Testis (tissue), 3 donors: ENCODE results near the gene ARID2. TPM values are rescaled to one million over a fixed set of nuclear protein-coding genes. Genes with fewer than 3 reads are reported as not detected.

Experiments used
- DNase-seq: peaks from one replicate; pipeline ENCODE4 v3.0.0-alpha.2; 2019
- H3K27ac ChIP-seq, 2 donors: fragments of 200-600 bp; sonication (generic); one replicate each; pipeline ENCODE4 v1.5.1; 2019
- H3K27me3 ChIP-seq: fragments of 200-600 bp; sonication (generic); one replicate; pipeline ENCODE4 v1.5.1; 2019
- H3K36me3 ChIP-seq: fragments of 200-600 bp; sonication (generic); one replicate; pipeline ENCODE4 v1.5.1; 2017; ENCODE audit warnings: low read depth; ENCODE audit errors: missing control alignments
- H3K4me1 ChIP-seq: fragments of 200-600 bp; sonication (generic); one replicate; pipeline ENCODE4 v1.5.1; 2019
- H3K4me3 ChIP-seq, 2 donors: fragments of 200-600 bp; sonication (generic); one replicate each; pipeline ENCODE4 v1.5.1; 2017 to 2019
- H3K9me3 ChIP-seq: fragments of 200-600 bp; sonication (generic); one replicate; pipeline ENCODE4 v1.5.1; 2017
- CTCF ChIP-seq, 3 experiments: fragments of 450-650 bp in 2 of 3; fragments of 200-600 bp in 1 of 3; sonication (generic) in 1 of 3; IDR thresholded peaks; one replicate each; pipeline ENCODE4 v1.5.1; 2016 to 2019; ENCODE audit warnings: antibody characterized with exemption in 3 of 3, mild to moderate bottlenecking in 2 of 3, moderate library complexity in 1 of 3
- POLR2A ChIP-seq: fragments of 450-650 bp; IDR thresholded peaks from one replicate; pipeline ENCODE4 v1.6.1; 2017; ENCODE audit warnings: antibody characterized with exemption, mild to moderate bottlenecking, moderate library complexity
- WGBS, 2 donors: methylation state at CpG; one replicate each; pipeline ENCODE4 v1.1.5; 2018; 5-methylcytosine and 5-hydroxymethylcytosine counted together
- intact Hi-C: fragments of 100-400 bp; cut with DNase I; formaldehyde crosslinking; loops from one replicate; pipeline ENCODE4 v1.15.1; 2023; ENCODE audit warnings: low total_unique reads
- polyA plus RNA-seq: library from polyadenylated mRNA; stranded (reverse); fragments of 350-450 nt; fragmentation: Illumina TruSeq; extraction: RNeasy Lipid Tissue Mini Kit (QIAGEN cat#74804); gene quantifications from one replicate; pipeline ENCODE4 v1.2.3, GENCODE V29; 2014; ENCODE audit warnings: low read depth, low replicate concordance; ENCODE audit not compliant: insufficient read depth
- total RNA-seq, 2 donors: library from RNA; depleted of rRNA; stranded (reverse); fragments of >200 nt; gene quantifications; one replicate each; pipeline ENCODE4 v1.2.3, GENCODE V29; 2016

The ARID2 gene
- total and polyA plus RNA-seq, 3 donors from 2014 or later, result 50.4 to 82.2 (median 72.4) TPM

DNA sequence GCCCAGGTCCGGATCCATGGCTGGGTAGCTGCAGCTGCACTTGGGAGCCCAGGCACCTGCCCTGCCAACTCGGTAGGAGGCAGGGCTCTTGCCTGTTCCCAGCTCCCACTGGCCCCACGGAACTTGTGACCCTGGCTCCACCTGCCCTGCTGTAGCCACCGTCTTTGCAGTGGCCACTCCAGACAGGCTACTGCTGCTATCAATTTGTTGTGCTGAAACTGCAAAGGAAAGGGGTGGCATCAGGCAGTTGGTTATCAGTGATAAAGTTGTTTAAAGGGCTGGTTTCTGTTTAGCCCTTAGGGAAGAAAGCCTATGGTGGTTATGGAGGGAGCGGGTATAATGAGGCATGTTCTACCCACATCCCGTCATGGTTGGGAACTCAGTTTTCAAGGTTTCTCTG lies 32.1 kb upstream of the ARID2 start:
- H3K27ac ChIP-seq, result no peak overlapping the region
- WGBS, 2 donors, result 74 to 82% methylated on average over 5 to 6 of the region's 6 CpGs
- no peak for TF ChIP-seq POLR2A
- intact Hi-C loops, result no loop called here
- H3K27me3 ChIP-seq, result no peaks in the 10 kb centered on the region
- no peaks in the 10 kb centered on the region for H3K36me3 ChIP-seq
- no peak for DNase-seq
- no peak overlapping the region for H3K4me3 ChIP-seq
- H3K9me3 ChIP-seq, result no peaks in the 10 kb centered on the region
- H3K4me1 ChIP-seq, result no peaks in the 10 kb centered on the region

DNA sequence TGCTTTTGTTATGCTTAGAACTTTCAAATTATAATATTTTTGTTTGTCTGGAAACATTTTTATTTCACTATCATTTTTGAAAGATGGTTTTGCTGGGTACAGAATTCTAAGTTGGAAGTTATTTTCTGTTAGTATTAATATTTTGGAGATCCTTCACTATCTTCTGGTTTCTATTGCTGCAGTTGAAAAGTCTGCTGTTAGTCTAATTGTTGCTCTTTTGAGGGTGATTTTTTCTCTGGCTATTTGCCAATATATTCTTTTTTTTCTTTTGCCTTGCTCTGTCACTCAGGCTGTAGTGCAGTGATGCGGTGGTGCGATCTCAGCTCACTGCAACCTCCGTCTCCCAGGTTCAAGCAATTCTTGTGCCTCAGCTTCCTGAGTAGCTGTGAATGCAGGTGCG lies 28.2 kb upstream of the ARID2 start:
- H3K9me3 ChIP-seq, result no peaks in the 10 kb centered on the region
- no peak for DNase-seq
- TF ChIP-seq CTCF (IDR thresholded peaks at IDR 0.05) (no peak), POLR2A (no peak)
- no peak overlapping the region for H3K27ac ChIP-seq
- no peaks in the 10 kb centered on the region for H3K27me3 ChIP-seq
- H3K4me3 ChIP-seq, result no peak overlapping the region
- H3K4me1 ChIP-seq, result no peaks in the 10 kb centered on the region
- 75 to 96% methylated on average over 4 of the region's 4 CpGs for WGBS, 2 donors
- intact Hi-C loops, result no loop called here
- H3K36me3 ChIP-seq, result no peaks in the 10 kb centered on the region

- H3K36me3 ChIP-seq, result no peaks in the 10 kb centered on the region
- no peak overlapping the region for H3K27ac ChIP-seq
- no peaks in the 10 kb centered on the region for H3K9me3 ChIP-seq
- intact Hi-C loops, result no loop called here
- no peaks in the 10 kb centered on the region for H3K4me1 ChIP-seq
- H3K4me3 ChIP-seq, result no peak overlapping the region
- DNase-seq, result no peak
- TF ChIP-seq CTCF (IDR thresholded peaks at IDR 0.05), result no peak
- no peak for TF ChIP-seq POLR2A
- H3K27me3 ChIP-seq, result no peaks in the 10 kb centered on the region
Observed at GRCh38 chr12:45703942-45704341, 25.6 kb upstream of the ARID2 start.

- Histone ChIP-seq H3K36me3 (no peaks in the 10 kb centered on the region), H3K4me1 (no peaks in the 10 kb centered on the region), H3K27me3 (no peaks in the 10 kb centered on the region), H3K9me3 (no peaks in the 10 kb centered on the region), H3K27ac (no peak overlapping the region), H3K4me3 (no peak overlapping the region)
- WGBS, 2 donors, result 91 to 95% methylated on average over 2 of the region's 2 CpGs
- DNase-seq, result no peak
- no peak for TF ChIP-seq POLR2A
- TF ChIP-seq CTCF (IDR thresholded peaks at IDR 0.05), result no peak
- intact Hi-C loops, result no loop called here
Observed at GRCh38 chr12:45704968-45705367, 24.5 kb upstream of the ARID2 start.

- 73 to 91% methylated on average over 2 of the region's 2 CpGs for WGBS, 2 donors
- intact Hi-C loops, result no loop called here
Observed at GRCh38 chr12:45705404-45705803, 24.1 kb upstream of the ARID2 start.

More at GRCh38 chr12:45705404-45705803, 24.1 kb upstream of the ARID2 start:
- H3K36me3 ChIP-seq, result no peaks in the 10 kb centered on the region
- no peak for TF ChIP-seq CTCF (IDR thresholded peaks at IDR 0.05)
- no peak for TF ChIP-seq POLR2A
- H3K27ac ChIP-seq, result no peak overlapping the region
- H3K9me3 ChIP-seq, result no peaks in the 10 kb centered on the region
- no peak overlapping the region for H3K4me3 ChIP-seq
- H3K4me1 ChIP-seq, result no peaks in the 10 kb centered on the region
- no peak for DNase-seq
- H3K27me3 ChIP-seq, result no peaks in the 10 kb centered on the region
